ENCODE measurements around the gene TMEM225B. TPM values are rescaled to one million over a fixed set of nuclear protein-coding genes. Genes with fewer than 3 reads are reported as not detected.
"Not testable (repeated sequence)": the region's sequence is repeated elsewhere in the genome, so short reads cannot be mapped to it uniquely, and the experiment has no call there.

TMEM225B gene
- total RNA-seq, 1 experiment from 2014 or later = 0.31 TPM

DNA sequence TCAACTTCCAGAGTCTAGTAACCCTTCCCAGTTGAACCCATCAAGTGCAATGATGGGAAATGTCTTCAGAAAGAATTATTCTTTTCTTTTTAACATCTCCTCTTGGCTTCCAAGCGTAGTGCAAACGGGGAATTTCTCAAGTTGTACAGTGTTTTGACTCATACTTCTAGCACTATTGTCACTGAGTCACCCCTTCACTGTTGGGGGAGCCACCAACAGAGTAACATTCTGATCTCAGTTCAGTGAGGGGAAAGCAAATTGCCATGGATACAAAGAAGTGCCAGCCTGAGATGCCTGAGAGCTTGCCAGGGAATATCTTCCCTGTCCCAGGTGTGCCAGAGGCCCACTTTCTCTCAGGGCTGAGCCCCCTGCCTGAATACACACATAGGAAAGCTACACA, 50.8 kb downstream of the TMEM225B start:
- in situ Hi-C loops (cut with HindIII; ENCODE audit: low pct_unique_long_range_greater_than_20kb, low sequenced_read_pairs) = no loop called here
- H3K4me1 ChIP-seq (ENCODE audit: control insufficient read depth, insufficient read depth, low read length) = no peaks in the 10 kb centered on the region
- no peaks in the 10 kb centered on the region for H3K27me3 ChIP-seq (ENCODE audit: control insufficient read depth, insufficient read depth, low read length)
- no peaks in the 10 kb centered on the region for H3K9me3 ChIP-seq (ENCODE audit: control insufficient read depth, insufficient read depth, low read depth, low read length)
- intact Hi-C loops (cut with micrococcal nuclease; ENCODE audit: unreplicated experiment) = loop anchor here (5.0 kb wide), 1 partner anchor 208 kb away; no protein-coding TSS in a partner anchor
- no peak overlapping the region for H3K4me3 ChIP-seq (ENCODE audit: low read depth in 2 of 2, low read length in 2 of 2)
- CTCF ChIA-PET = no interaction called here
- BruUV-seq (replicated peaks) = no TSS peak
- POLR2A ChIA-PET = no interaction called here
- TF ChIP-seq POLR2AphosphoS5 (IDR thresholded peaks at IDR 0.05; ENCODE audit: low read depth, low read length) = no peak
- TF ChIP-seq, protein P1, sequence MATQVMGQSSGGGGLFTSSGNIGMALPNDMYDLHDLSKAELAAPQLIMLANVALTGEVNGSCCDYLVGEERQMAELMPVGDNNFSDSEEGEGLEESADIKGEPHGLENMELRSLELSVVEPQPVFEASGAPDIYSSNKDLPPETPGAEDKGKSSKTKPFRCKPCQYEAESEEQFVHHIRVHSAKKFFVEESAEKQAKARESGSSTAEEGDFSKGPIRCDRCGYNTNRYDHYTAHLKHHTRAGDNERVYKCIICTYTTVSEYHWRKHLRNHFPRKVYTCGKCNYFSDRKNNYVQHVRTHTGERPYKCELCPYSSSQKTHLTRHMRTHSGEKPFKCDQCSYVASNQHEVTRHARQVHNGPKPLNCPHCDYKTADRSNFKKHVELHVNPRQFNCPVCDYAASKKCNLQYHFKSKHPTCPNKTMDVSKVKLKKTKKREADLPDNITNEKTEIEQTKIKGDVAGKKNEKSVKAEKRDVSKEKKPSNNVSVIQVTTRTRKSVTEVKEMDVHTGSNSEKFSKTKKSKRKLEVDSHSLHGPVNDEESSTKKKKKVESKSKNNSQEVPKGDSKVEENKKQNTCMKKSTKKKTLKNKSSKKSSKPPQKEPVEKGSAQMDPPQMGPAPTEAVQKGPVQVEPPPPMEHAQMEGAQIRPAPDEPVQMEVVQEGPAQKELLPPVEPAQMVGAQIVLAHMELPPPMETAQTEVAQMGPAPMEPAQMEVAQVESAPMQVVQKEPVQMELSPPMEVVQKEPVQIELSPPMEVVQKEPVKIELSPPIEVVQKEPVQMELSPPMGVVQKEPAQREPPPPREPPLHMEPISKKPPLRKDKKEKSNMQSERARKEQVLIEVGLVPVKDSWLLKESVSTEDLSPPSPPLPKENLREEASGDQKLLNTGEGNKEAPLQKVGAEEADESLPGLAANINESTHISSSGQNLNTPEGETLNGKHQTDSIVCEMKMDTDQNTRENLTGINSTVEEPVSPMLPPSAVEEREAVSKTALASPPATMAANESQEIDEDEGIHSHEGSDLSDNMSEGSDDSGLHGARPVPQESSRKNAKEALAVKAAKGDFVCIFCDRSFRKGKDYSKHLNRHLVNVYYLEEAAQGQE (IDR thresholded peaks at IDR 0.05; ENCODE audit: insufficient read depth in 1 of 2, low read depth in 2 of 2, low read length in 1 of 2) = no peak
- TF ChIP-seq SIN3A (IDR thresholded peaks at IDR 0.05; ENCODE audit: borderline replicate concordance, insufficient read depth, low read depth, low read length) = no peak
- TF ChIP-seq, protein P2, sequence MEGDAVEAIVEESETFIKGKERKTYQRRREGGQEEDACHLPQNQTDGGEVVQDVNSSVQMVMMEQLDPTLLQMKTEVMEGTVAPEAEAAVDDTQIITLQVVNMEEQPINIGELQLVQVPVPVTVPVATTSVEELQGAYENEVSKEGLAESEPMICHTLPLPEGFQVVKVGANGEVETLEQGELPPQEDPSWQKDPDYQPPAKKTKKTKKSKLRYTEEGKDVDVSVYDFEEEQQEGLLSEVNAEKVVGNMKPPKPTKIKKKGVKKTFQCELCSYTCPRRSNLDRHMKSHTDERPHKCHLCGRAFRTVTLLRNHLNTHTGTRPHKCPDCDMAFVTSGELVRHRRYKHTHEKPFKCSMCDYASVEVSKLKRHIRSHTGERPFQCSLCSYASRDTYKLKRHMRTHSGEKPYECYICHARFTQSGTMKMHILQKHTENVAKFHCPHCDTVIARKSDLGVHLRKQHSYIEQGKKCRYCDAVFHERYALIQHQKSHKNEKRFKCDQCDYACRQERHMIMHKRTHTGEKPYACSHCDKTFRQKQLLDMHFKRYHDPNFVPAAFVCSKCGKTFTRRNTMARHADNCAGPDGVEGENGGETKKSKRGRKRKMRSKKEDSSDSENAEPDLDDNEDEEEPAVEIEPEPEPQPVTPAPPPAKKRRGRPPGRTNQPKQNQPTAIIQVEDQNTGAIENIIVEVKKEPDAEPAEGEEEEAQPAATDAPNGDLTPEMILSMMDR (IDR thresholded peaks at IDR 0.05) = no peak
- TF ChIP-seq TCF7L2 (IDR thresholded peaks at IDR 0.05; ENCODE audit: low read depth, low read length) = no peak
- ATAC-seq (no peak), DNase-seq (ENCODE audit: low read depth, low spot score) (no peak)
- no peak overlapping the region for H3K27ac ChIP-seq (ENCODE audit: low read length)
- H3K36me3 ChIP-seq (ENCODE audit: control insufficient read depth, insufficient read depth, low read length) = no peaks in the 10 kb centered on the region

DNA sequence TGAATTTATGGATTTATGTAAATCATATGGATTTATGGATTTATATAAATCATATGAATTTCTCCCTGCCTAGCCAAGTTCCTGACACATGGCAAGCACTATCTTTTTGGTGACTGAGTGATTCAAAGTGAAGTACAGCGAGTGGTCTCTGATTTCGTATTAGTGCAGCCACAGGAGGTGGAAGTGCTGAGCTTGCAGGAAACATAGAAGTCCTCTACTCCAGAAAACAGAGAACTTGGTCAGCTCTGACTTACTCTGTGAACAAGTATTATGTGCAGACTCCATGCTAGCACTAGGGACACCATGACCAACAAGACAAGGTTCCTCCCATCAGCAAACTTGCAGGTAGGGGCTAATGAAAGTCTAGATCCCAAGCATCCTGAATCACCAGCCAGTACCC, 53.2 kb downstream of the TMEM225B start:
- intact Hi-C loops (cut with micrococcal nuclease; ENCODE audit: unreplicated experiment) (no loop called here), in situ Hi-C loops (cut with HindIII; ENCODE audit: low pct_unique_long_range_greater_than_20kb, low sequenced_read_pairs) (no loop called here)
- DNase-seq (ENCODE audit: low read depth, low spot score) (no peak), ATAC-seq (no peak)
- BruUV-seq (replicated peaks) = no TSS peak
- ChIA-PET CTCF (no interaction called here), POLR2A (no interaction called here)
- H3K27me3 ChIP-seq (ENCODE audit: control insufficient read depth, insufficient read depth, low read length) = no peaks in the 10 kb centered on the region
- no peak for TF ChIP-seq POLR2AphosphoS5 (IDR thresholded peaks at IDR 0.05; ENCODE audit: low read depth, low read length)
- no peak for TF ChIP-seq SIN3A (IDR thresholded peaks at IDR 0.05; ENCODE audit: borderline replicate concordance, insufficient read depth, low read depth, low read length)
- no peak overlapping the region for H3K4me3 ChIP-seq (ENCODE audit: low read depth in 2 of 2, low read length in 2 of 2)
- H3K9me3 ChIP-seq (ENCODE audit: control insufficient read depth, insufficient read depth, low read depth, low read length) = no peaks in the 10 kb centered on the region
- H3K36me3 ChIP-seq (ENCODE audit: control insufficient read depth, insufficient read depth, low read length) = no peaks in the 10 kb centered on the region
- no peaks in the 10 kb centered on the region for H3K4me1 ChIP-seq (ENCODE audit: control insufficient read depth, insufficient read depth, low read length)
- no peak overlapping the region for H3K27ac ChIP-seq (ENCODE audit: low read length)

DNA sequence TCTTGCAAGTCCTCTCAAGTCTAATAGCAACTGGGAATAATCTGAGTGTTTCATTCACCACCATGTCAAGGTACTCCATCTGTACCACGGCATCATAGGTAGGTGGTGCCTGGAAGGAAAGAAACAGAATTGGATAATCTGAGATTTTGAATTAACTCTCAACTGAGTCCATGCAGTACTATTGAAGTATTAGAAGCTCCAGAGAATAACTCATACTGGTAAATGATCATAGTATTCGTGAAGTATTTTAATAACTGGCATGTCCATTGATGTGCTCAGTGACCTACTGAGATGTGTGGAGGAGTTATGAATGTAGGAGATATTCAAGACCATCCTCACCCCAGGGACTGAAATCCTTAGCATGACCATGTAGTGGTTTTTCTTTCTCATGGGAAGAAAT, 54.6 kb downstream of the TMEM225B start:
- ChIA-PET CTCF (no interaction called here), POLR2A (no interaction called here)
- Histone ChIP-seq H3K9me3 (ENCODE audit: control insufficient read depth, insufficient read depth, low read depth, low read length) (no peaks in the 10 kb centered on the region), H3K36me3 (ENCODE audit: control insufficient read depth, insufficient read depth, low read length) (no peaks in the 10 kb centered on the region), H3K4me3 (ENCODE audit: low read depth in 2 of 2, low read length in 2 of 2) (no peak overlapping the region), H3K4me1 (ENCODE audit: control insufficient read depth, insufficient read depth, low read length) (no peaks in the 10 kb centered on the region), H3K27ac (ENCODE audit: low read length) (no peak overlapping the region), H3K27me3 (ENCODE audit: control insufficient read depth, insufficient read depth, low read length) (no peaks in the 10 kb centered on the region)
- in situ Hi-C loops (cut with HindIII; ENCODE audit: low pct_unique_long_range_greater_than_20kb, low sequenced_read_pairs) (no loop called here), intact Hi-C loops (cut with micrococcal nuclease; ENCODE audit: unreplicated experiment) (no loop called here)
- ATAC-seq (no peak), DNase-seq (ENCODE audit: low read depth, low spot score) (no peak)
- TF ChIP-seq POLR2AphosphoS5 (IDR thresholded peaks at IDR 0.05; ENCODE audit: low read depth, low read length) (no peak), SIN3A (IDR thresholded peaks at IDR 0.05; ENCODE audit: borderline replicate concordance, insufficient read depth, low read depth, low read length) (no peak), TCF7L2 (IDR thresholded peaks at IDR 0.05; ENCODE audit: low read depth, low read length) (no peak)
- TF ChIP-seq, protein P2 (IDR thresholded peaks at IDR 0.05) = no peak
- TF ChIP-seq, protein P1 (IDR thresholded peaks at IDR 0.05; ENCODE audit: insufficient read depth in 1 of 2, low read depth in 2 of 2, low read length in 1 of 2) = no peak
- no TSS peak for BruUV-seq (replicated peaks)

DNA sequence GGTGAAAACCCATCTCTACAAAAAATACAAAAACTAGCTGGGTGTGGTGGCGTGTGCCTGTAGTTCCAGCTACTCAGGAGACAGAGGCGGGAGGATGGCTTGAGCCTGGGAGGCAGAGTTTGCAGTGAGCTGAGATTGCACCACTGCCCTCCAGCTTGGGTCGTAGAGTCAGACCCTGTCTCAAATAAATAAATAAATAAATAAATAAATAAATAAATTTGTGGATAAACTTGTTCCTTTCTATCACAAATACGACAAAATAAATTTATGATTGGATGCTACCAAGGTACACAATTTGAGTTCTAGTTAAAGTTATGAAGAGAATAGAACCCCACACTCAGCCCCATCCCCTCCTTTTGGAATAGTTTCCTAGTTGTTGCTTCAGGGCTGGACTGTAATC, 55.2 kb downstream of the TMEM225B start:
- DNase-seq (ENCODE audit: low read depth, low spot score); H3K9me3 ChIP-seq (ENCODE audit: control insufficient read depth, insufficient read depth, low read depth, low read length); CTCF ChIA-PET; intact Hi-C loops (cut with micrococcal nuclease; ENCODE audit: unreplicated experiment); in situ Hi-C loops (cut with HindIII; ENCODE audit: low pct_unique_long_range_greater_than_20kb, low sequenced_read_pairs); H3K27ac ChIP-seq (ENCODE audit: low read length); BruUV-seq (replicated peaks); POLR2A ChIA-PET; H3K27me3 ChIP-seq (ENCODE audit: control insufficient read depth, insufficient read depth, low read length); H3K4me3 ChIP-seq (ENCODE audit: low read depth in 2 of 2, low read length in 2 of 2); H3K36me3 ChIP-seq (ENCODE audit: control insufficient read depth, insufficient read depth, low read length); H3K4me1 ChIP-seq (ENCODE audit: control insufficient read depth, insufficient read depth, low read length); ATAC-seq: not testable (repeated sequence)

Data from Panc1 (cell line).